Left lobe of liver (tissue), 2 donors: ENCODE results near the gene PI4KA. TPM values are rescaled to one million over a fixed set of nuclear protein-coding genes. Genes with fewer than 3 reads are reported as not detected.
"Not testable (repeated sequence)": the region's sequence is repeated elsewhere in the genome, so short reads cannot be mapped to it uniquely, and the experiment has no call there.

Experiments
- ATAC-seq: fragments of 200-7000 bp; cut with Tn5 transposase; one replicate; pipeline ENCODE4 v1.9.1; 2020; ENCODE audit warnings: mild to moderate bottlenecking, moderate library complexity
- DNase-seq: peaks from one replicate; pipeline ENCODE4 v3.0.0-alpha.2; 2020; ENCODE audit warnings: low spot score
- total RNA-seq: library from RNA; stranded (reverse); gene quantifications from one replicate; pipeline ENCODE4 v1.2.1, GENCODE V29; 2021
- donor health status: DM: no; HTN: no; CAD: no; lungs with moderate emphysema.
- donor health status: DM: no; HTN: yes; CAD: no.

PI4KA gene
- total RNA-seq, 1 donor from 2014 or later, result 40.4 TPM

GRCh38 chr22:20779014-20779817, 79.4 kb downstream of the PI4KA start:
- no peak for DNase-seq
- ATAC-seq, result no peak

GRCh38 chr22:20777420-20778177, 81.0 kb downstream of the PI4KA start:
- peak; percentile 71 for DNase-seq
- peak; percentile 57 for ATAC-seq

GRCh38 chr22:20776624-20777405, 81.8 kb downstream of the PI4KA start:
- DNase-seq (no peak), ATAC-seq (peak; percentile 53)

- no peak for ATAC-seq
- DNase-seq, result no peak
Measured at GRCh38 chr22:20775342-20775895, 83.2 kb downstream of the PI4KA start.

GRCh38 chr22:20774882-20775281, 83.7 kb downstream of the PI4KA start:
- DNase-seq (no peak), ATAC-seq (no peak)

GRCh38 chr22:20773793-20774212, 84.8 kb downstream of the PI4KA start, which contains the start of gene SERPIND1:
TSS of gene SERPIND1 (plus strand) at chr22:20774113. CDS start at chr22:20779313, 5,200 bp downstream.
- ATAC-seq (peak; percentile 56), DNase-seq (peak; percentile 82)

GRCh38 chr22:20771918-20772625, 86.5 kb downstream of the PI4KA start:
- ATAC-seq, result peak; percentile 68
- peak; percentile 74 for DNase-seq

- not testable (repeated sequence) for DNase-seq, ATAC-seq
Measured at GRCh38 chr22:20769496-20769826, 89.2 kb downstream of the PI4KA start.

- DNase-seq (no peak), ATAC-seq (no peak)
Measured at GRCh38 chr22:20766530-20766929, 92.1 kb downstream of the PI4KA start.

- DNase-seq, result no peak
- ATAC-seq, result peak; percentile 56
Measured at GRCh38 chr22:20765938-20766337, 92.7 kb downstream of the PI4KA start.

- ATAC-seq, result no peak
- no peak for DNase-seq
Measured at GRCh38 chr22:20764729-20765128, 93.9 kb downstream of the PI4KA start.

- ATAC-seq (no peak), DNase-seq (no peak)
Measured at GRCh38 chr22:20764471-20764720, 94.2 kb downstream of the PI4KA start.

GRCh38 chr22:20763630-20764470, 94.8 kb downstream of the PI4KA start:
- DNase-seq (peak; percentile 61), ATAC-seq (peak; percentile 88)

GRCh38 chr22:20762233-20762796, 96.3 kb downstream of the PI4KA start:
- no peak for DNase-seq
- no peak for ATAC-seq

- ATAC-seq, result no peak
- no peak for DNase-seq
Measured at GRCh38 chr22:20761536-20761935, 97.1 kb downstream of the PI4KA start.

GRCh38 chr22:20760084-20760483, 98.5 kb downstream of the PI4KA start:
- ATAC-seq (no peak), DNase-seq (no peak)

- no peak for DNase-seq
- peak; percentile 65 for ATAC-seq
Measured at GRCh38 chr22:20758688-20759087, 99.9 kb downstream of the PI4KA start.

GRCh38 chr22:20756846-20757245, 101.8 kb downstream of the PI4KA start:
- DNase-seq (no peak), ATAC-seq (no peak)

- no peak for ATAC-seq
- no peak for DNase-seq
Measured at GRCh38 chr22:20752873-20753272, 105.7 kb downstream of the PI4KA start.
